Measurements from ENCODE around the gene HAPLN2. TPM values are rescaled to one million over a fixed set of nuclear protein-coding genes. Genes with fewer than 3 reads are reported as not detected.
"Not testable (repeated sequence)": the region's sequence is repeated elsewhere in the genome, so short reads cannot be mapped to it uniquely, and the experiment has no call there.

HAPLN2 gene
- total RNA-seq, 2 donors from 2014 or later: 0.35 TPM; not detected in 1

DNA sequence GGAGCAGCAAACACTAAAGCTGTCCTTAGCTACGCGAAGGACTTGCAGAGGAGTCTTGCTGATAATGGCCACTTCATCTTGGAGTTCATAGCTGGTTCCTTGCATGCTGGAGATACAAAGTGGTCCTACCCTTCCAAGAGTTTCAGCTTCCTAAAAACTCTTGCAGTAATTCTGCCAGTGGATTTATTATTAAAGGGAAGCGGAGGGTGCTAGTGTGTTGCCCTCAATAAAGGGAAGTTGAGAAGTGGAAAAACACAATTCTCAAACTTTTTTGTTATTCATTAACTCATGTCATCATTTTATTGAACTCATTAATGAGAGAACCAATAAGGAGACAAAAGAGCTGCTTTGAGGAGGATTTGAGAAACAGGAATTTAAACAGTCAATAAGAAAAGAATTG, 6.5 kb upstream of the HAPLN2 start:
- Mint-ChIP-seq H3K27me3 (peaks cover 52% of the 10 kb centered on the region), H3K36me3 (ENCODE audit: low read depth) (no peaks in the 10 kb centered on the region)
- DNase-seq: no peak

GRCh38 chr1:156615946-156616345, 3.3 kb upstream of the HAPLN2 start:
- H3K4me3 Mint-ChIP-seq: no peak overlapping the region

More for the DNA sequence above, 6.5 kb upstream of the HAPLN2 start:
- Mint-ChIP-seq H3K4me3 (no peak overlapping the region), H3K4me1 (peaks cover 11% of the 10 kb centered on the region), H3K27ac (no peak overlapping the region)
- no peaks in the 10 kb centered on the region for H3K9me3 ChIP-seq (ENCODE audit: control insufficient read depth, low read length, poor library complexity, severe bottlenecking)
- ATAC-seq: no peak

DNA sequence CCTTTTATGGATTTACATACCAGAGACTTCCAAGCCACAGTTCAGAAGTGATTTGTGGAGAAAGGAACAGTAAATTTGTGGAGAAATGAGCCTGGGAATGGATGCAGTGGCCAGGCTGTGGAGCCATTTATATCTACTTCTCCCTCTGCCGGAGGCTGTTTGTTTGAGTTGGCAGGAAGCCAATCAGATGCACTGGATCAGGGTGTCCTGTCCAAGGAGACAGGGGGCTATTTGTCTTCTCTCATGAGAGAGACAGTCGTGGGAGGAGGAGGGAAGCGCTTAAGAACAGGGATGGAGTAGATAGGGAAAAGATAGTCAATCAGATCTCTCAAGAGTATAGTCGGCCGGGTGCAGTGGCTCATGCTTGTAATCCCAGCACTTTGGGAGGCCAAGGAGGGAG, 2.8 kb upstream of the HAPLN2 start:
- peaks cover 3% of the 10 kb centered on the region for H3K4me1 Mint-ChIP-seq
- H3K27me3 Mint-ChIP-seq: peaks cover 70% of the 10 kb centered on the region
- no peak overlapping the region for H3K4me3 Mint-ChIP-seq
- no peaks in the 10 kb centered on the region for H3K36me3 Mint-ChIP-seq (ENCODE audit: low read depth)
- DNase-seq (no peak), ATAC-seq (no peak)
- no peak overlapping the region for H3K27ac Mint-ChIP-seq
- H3K9me3 ChIP-seq (ENCODE audit: control insufficient read depth, low read length, poor library complexity, severe bottlenecking): no peaks in the 10 kb centered on the region

More at GRCh38 chr1:156615946-156616345, 3.3 kb upstream of the HAPLN2 start:
- Mint-ChIP-seq H3K4me1 (peaks cover 3% of the 10 kb centered on the region), H3K27ac (no peak overlapping the region), H3K36me3 (ENCODE audit: low read depth) (no peaks in the 10 kb centered on the region), H3K27me3 (peaks cover 71% of the 10 kb centered on the region)
- H3K9me3 ChIP-seq (ENCODE audit: control insufficient read depth, low read length, poor library complexity, severe bottlenecking): no peaks in the 10 kb centered on the region
- DNase-seq: no peak
- ATAC-seq: no peak

GRCh38 chr1:156619582-156619955, 354 bp downstream of the HAPLN2 start:
- Mint-ChIP-seq H3K4me3 (no peak overlapping the region), H3K27me3 (peaks cover 69% of the 10 kb centered on the region), H3K27ac (no peak overlapping the region), H3K4me1 (peaks cover 6% of the 10 kb centered on the region), H3K36me3 (ENCODE audit: low read depth) (peaks cover 4% of the 10 kb centered on the region)
- no peaks in the 10 kb centered on the region for H3K9me3 ChIP-seq (ENCODE audit: control insufficient read depth, low read length, poor library complexity, severe bottlenecking)
- ATAC-seq (no peak), DNase-seq (no peak)

GRCh38 chr1:156622581-156623297, 3.5 kb downstream of the HAPLN2 start:
- no peak for DNase-seq

DNA sequence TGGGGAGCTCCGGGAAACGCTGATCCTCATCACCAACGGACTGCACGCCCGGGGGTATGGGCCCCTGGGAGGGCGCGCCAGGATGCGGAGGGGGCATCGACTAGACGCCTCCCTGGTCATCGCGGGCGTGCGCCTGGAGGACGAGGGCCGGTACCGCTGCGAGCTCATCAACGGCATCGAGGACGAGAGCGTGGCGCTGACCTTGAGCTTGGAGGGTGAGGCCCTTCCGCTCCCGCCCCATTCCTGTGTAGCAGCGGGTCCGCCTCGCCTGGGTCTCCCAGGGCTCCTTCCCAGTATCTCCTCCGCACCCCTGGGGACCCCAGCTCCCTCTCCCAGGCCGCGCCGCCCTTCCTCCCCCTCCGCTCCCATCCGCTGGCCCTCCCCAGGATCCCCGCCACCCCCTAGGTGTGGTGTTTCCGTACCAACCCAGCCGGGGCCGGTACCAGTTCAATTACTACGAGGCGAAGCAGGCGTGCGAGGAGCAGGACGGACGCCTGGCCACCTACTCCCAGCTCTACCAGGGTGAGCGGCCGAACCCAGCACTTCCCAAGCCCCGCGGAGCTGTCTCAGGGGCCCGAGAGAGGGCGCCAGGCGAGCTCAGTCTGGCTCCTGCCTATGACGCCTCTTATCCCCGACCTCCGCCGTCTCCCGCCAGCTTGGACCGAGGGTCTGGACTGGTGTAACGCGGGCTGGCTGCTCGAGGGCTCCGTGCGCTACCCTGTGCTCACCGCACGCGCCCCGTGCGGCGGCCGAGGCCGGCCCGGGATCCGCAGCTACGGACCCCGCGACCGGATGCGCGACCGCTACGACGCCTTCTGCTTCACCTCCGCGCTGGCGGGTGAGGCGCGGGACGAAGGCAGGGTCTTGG, 5.0 kb downstream of the HAPLN2 start:
- peaks cover 8% of the 10 kb centered on the region for H3K36me3 Mint-ChIP-seq (ENCODE audit: low read depth)
- DNase-seq: peak in 2 of 3 donors; percentile 26 to 30
- peaks cover 8% of the 10 kb centered on the region for H3K4me1 Mint-ChIP-seq
- H3K9me3 ChIP-seq (ENCODE audit: control insufficient read depth, low read length, poor library complexity, severe bottlenecking): no peaks in the 10 kb centered on the region
- H3K27me3 Mint-ChIP-seq: peaks cover 64% of the 10 kb centered on the region
- ATAC-seq: peak; percentile 63
- no peak overlapping the region for H3K27ac Mint-ChIP-seq
- H3K4me3 Mint-ChIP-seq: peak overlapping the region; percentile 74

More at GRCh38 chr1:156622581-156623297, 3.5 kb downstream of the HAPLN2 start:
- no peak overlapping the region for H3K27ac Mint-ChIP-seq
- no peaks in the 10 kb centered on the region for H3K9me3 ChIP-seq (ENCODE audit: control insufficient read depth, low read length, poor library complexity, severe bottlenecking)
- H3K36me3 Mint-ChIP-seq (ENCODE audit: low read depth): peaks cover 8% of the 10 kb centered on the region
- peaks cover 8% of the 10 kb centered on the region for H3K4me1 Mint-ChIP-seq
- peaks cover 60% of the 10 kb centered on the region for H3K27me3 Mint-ChIP-seq
- H3K4me3 Mint-ChIP-seq: peak overlapping the region; percentile 58
- ATAC-seq: no peak

DNA sequence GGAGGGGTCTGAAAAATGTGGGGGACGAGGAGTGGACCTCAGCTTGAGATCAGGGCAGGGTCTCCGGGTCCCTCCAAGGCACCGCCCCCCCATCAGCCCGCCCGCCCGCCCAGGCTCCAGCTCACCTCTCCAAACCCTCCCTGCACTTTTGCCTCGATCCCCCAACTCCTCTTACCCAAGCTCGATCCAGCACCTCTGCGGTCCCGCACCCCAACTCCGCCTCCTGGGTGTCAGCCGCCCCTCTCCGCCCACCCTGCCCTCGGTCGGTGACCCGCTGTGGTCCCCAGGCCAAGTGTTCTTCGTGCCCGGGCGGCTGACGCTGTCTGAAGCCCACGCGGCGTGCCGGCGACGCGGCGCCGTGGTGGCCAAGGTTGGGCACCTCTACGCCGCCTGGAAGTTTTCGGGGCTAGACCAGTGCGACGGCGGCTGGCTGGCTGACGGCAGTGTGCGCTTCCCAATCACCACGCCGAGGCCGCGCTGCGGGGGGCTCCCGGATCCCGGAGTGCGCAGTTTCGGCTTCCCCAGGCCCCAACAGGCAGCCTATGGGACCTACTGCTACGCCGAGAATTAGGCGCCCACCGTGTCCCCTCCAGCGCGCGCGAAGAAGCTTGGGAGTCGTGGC, 5.7 kb downstream of the HAPLN2 start:
- peak overlapping the region; percentile 74 for H3K4me3 Mint-ChIP-seq
- peak; percentile 19 for ATAC-seq
- H3K27me3 Mint-ChIP-seq: peaks cover 57% of the 10 kb centered on the region
- no peaks in the 10 kb centered on the region for H3K9me3 ChIP-seq (ENCODE audit: control insufficient read depth, low read length, poor library complexity, severe bottlenecking)
- DNase-seq: no peak
- peaks cover 8% of the 10 kb centered on the region for H3K4me1 Mint-ChIP-seq
- no peak overlapping the region for H3K27ac Mint-ChIP-seq
- peaks cover 8% of the 10 kb centered on the region for H3K36me3 Mint-ChIP-seq (ENCODE audit: low read depth)

DNA sequence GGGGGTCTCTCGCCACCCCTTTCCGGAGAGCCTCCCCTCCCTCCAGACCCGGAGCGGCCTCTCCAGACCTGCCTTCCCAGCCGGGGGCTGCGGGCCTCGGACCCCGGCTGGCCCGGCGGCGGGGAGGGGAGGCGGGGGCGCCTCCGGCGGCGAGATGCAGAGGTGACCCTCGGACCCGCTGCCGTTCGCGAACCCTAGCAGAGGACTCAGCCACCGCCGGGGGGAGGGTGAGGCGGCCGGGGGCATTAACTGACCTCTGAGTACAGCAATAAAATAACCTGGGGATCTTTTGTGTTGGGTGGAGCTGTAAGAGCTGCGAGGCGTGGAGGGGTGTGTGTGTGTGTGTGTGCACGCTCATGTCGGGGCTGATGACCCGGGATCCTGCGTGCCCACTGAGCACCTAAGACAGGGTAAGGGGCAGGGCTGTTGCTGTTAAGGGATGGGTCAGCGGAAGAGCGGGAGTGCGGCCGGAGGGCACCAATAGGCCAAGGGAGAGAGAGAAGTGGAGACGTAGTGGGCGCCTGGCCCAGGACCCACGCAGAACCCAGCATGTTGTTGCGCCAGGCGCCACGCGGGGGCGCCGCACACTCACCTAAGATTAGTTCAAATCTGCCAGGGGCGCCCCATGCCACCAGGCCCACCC, 6.3 kb downstream of the HAPLN2 start:
- Mint-ChIP-seq H3K36me3 (ENCODE audit: low read depth) (peaks cover 8% of the 10 kb centered on the region), H3K27ac (peak overlapping the region; percentile 71), H3K4me1 (peaks cover 8% of the 10 kb centered on the region), H3K27me3 (peaks cover 51% of the 10 kb centered on the region), H3K4me3 (peak overlapping the region; percentile 93)
- DNase-seq: peak; percentile 52 to 59 (median 56)
- peak; percentile 77 for ATAC-seq
- no peaks in the 10 kb centered on the region for H3K9me3 ChIP-seq (ENCODE audit: control insufficient read depth, low read length, poor library complexity, severe bottlenecking)

GRCh38 chr1:156626079-156626438, 6.8 kb downstream of the HAPLN2 start:
- peak overlapping the region; percentile 71 for H3K27ac Mint-ChIP-seq
- peaks cover 51% of the 10 kb centered on the region for H3K27me3 Mint-ChIP-seq
- peaks cover 8% of the 10 kb centered on the region for H3K4me1 Mint-ChIP-seq
- peaks cover 10% of the 10 kb centered on the region for H3K36me3 Mint-ChIP-seq (ENCODE audit: low read depth)
- DNase-seq: no peak
- no peak for ATAC-seq
- no peaks in the 10 kb centered on the region for H3K9me3 ChIP-seq (ENCODE audit: control insufficient read depth, low read length, poor library complexity, severe bottlenecking)
- H3K4me3 Mint-ChIP-seq: peak overlapping the region; percentile 93

GRCh38 chr1:156627313-156627880, 8.2 kb downstream of the HAPLN2 start:
- Mint-ChIP-seq H3K27ac (no peak overlapping the region), H3K4me1 (peaks cover 8% of the 10 kb centered on the region), H3K4me3 (no peak overlapping the region), H3K36me3 (ENCODE audit: low read depth) (peaks cover 13% of the 10 kb centered on the region), H3K27me3 (peaks cover 56% of the 10 kb centered on the region)
- ATAC-seq (peak; percentile 29), DNase-seq (peak in 1 of 3 donors; percentile 30)
- no peaks in the 10 kb centered on the region for H3K9me3 ChIP-seq (ENCODE audit: control insufficient read depth, low read length, poor library complexity, severe bottlenecking)

GRCh38 chr1:156629823-156630449, 10.7 kb downstream of the HAPLN2 start:
- peaks cover 11% of the 10 kb centered on the region for H3K36me3 Mint-ChIP-seq (ENCODE audit: low read depth)
- peaks cover 6% of the 10 kb centered on the region for H3K4me1 Mint-ChIP-seq
- no peaks in the 10 kb centered on the region for H3K9me3 ChIP-seq (ENCODE audit: control insufficient read depth, low read length, poor library complexity, severe bottlenecking)
- H3K27ac Mint-ChIP-seq: no peak overlapping the region
- no peak overlapping the region for H3K4me3 Mint-ChIP-seq
- DNase-seq (no peak), ATAC-seq (no peak)
- peaks cover 66% of the 10 kb centered on the region for H3K27me3 Mint-ChIP-seq

DNA sequence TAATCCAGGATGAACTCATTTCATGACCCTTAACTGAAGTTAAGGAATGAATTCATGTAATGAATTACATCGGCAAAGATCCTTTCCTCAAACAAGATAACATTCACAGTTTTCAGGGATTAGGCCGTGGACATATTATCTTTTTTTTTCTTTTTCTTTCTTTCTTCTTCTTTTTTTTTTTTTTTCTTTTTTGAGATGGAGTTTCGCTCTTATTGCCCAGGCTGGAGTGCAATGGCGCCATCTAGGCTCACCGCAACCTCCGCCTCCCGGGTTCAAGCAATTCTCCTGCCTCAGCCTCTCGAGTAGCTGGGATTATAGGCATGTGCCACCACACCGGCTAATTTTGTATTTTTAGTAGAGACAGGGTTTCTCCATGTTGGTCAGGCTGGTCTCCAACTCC, 11.9 kb downstream of the HAPLN2 start:
- ATAC-seq; H3K36me3 Mint-ChIP-seq (ENCODE audit: low read depth); H3K9me3 ChIP-seq (ENCODE audit: control insufficient read depth, low read length, poor library complexity, severe bottlenecking); H3K4me3 Mint-ChIP-seq; H3K4me1 Mint-ChIP-seq; DNase-seq; H3K27ac Mint-ChIP-seq: not testable (repeated sequence)
- peaks cover 66% of the 10 kb centered on the region for H3K27me3 Mint-ChIP-seq
